Activated T-helper 9 cell treated with anti-CD3 and anti-CD28 coated beads, Interleukin-2, amount 50 U/mL, for 16 hours (primary cell): ENCODE data around the gene ANKRD65.
"Not testable (repeated sequence)": the region's sequence is repeated elsewhere in the genome, so short reads cannot be mapped to it uniquely, and the experiment has no call there.

Experiments
- DNase-seq: peaks from one replicate; pipeline ENCODE4 v3.0.0-alpha.2; 2020; ENCODE audit warnings: low read depth

The ANKRD65 gene

GRCh38 chr1:1421147-1421906, at the start of gene ANKRD65:
Gene ANKRD65 (minus strand): TSS chr1:1421276. CDS start chr1:1421005, 271 bp downstream.
- no peak for DNase-seq

GRCh38 chr1:1468196-1468985, 47.3 kb upstream of the ANKRD65 start:
- DNase-seq = not testable (repeated sequence)

GRCh38 chr1:1463312-1463711, 42.2 kb upstream of the ANKRD65 start:
- DNase-seq = no peak

GRCh38 chr1:1462318-1462966, 41.4 kb upstream of the ANKRD65 start:
- no peak for DNase-seq

- no peak for DNase-seq
Observed at GRCh38 chr1:1461721-1462317, 40.7 kb upstream of the ANKRD65 start.

- no peak for DNase-seq
Observed at GRCh38 chr1:1460540-1461130, 39.6 kb upstream of the ANKRD65 start.

- DNase-seq = not testable (repeated sequence)
Observed at GRCh38 chr1:1459711-1460110, 38.6 kb upstream of the ANKRD65 start.

- DNase-seq = not testable (repeated sequence)
Observed at GRCh38 chr1:1459156-1459555, 38.1 kb upstream of the ANKRD65 start.

- not testable (repeated sequence) for DNase-seq
Observed at GRCh38 chr1:1456683-1457255, 35.7 kb upstream of the ANKRD65 start.

GRCh38 chr1:1455934-1456333, 34.9 kb upstream of the ANKRD65 start:
- DNase-seq = not testable (repeated sequence)

GRCh38 chr1:1455366-1455884, 34.3 kb upstream of the ANKRD65 start:
- DNase-seq = no peak

GRCh38 chr1:1454286-1455056, 33.4 kb upstream of the ANKRD65 start:
- not testable (repeated sequence) for DNase-seq

GRCh38 chr1:1452882-1453281, 31.8 kb upstream of the ANKRD65 start:
- no peak for DNase-seq

- not testable (repeated sequence) for DNase-seq
Observed at GRCh38 chr1:1452365-1452739, 31.3 kb upstream of the ANKRD65 start.

- no peak for DNase-seq
Observed at GRCh38 chr1:1451696-1452364, 30.8 kb upstream of the ANKRD65 start.

- not testable (repeated sequence) for DNase-seq
Observed at GRCh38 chr1:1450616-1451015, 29.5 kb upstream of the ANKRD65 start.

GRCh38 chr1:1449099-1449739, 28.1 kb upstream of the ANKRD65 start, which contains the start of gene ATAD3C:
Gene ATAD3C (plus strand): TSS chr1:1449689. CDS start chr1:1450684, 995 bp downstream.
- no peak for DNase-seq

GRCh38 chr1:1446631-1447030, 25.6 kb upstream of the ANKRD65 start:
- DNase-seq = not testable (repeated sequence)

- no peak for DNase-seq
Observed at GRCh38 chr1:1442069-1442770, 21.1 kb upstream of the ANKRD65 start.
